HG03439 (cell line): ENCODE data around the gene TAB2.
"Not testable (repeated sequence)": the region's sequence is repeated elsewhere in the genome, so short reads cannot be mapped to it uniquely, and the experiment has no call there.

Experiments used
- ATAC-seq: cut with Tn5 transposase; IDR thresholded peaks from one replicate; pipeline ENCODE4 v1.9.1; 2021; ENCODE audit warnings: mild to moderate bottlenecking, moderate library complexity; ENCODE audit not compliant: unreplicated experiment

The TAB2 gene

DNA sequence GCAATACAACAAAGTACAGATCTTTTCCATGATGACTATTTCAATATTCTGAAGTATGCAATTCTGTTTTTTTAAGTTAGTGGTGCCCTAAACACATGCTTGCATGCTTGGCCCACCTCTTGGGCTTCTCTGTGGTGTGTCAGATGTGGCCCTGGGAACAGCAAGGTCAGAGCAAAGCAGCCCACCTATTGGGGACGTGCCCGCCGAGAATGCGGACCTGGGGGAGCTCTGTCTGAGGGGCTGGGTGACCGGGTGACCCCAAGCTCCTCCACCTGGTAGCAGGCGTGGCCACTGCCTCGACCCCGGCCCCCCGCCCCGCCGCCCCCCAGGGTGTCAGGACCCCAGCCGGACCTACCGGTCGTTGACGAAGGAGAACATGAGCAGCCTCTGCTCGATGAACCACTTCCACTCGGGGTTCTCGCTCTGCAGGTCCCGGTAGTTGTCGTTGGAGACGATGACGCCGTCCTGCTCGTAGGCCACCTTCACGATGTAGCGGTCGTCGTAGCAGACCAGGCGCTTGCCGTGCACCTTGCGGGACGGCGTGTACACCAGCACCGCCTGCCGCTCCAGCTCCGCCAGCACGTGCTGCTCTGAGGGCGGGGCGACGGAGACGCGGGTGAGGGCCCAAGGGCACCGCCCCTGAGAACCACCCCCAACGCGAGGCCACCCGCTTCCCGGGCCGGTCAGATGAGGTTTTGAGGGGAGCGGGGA lies 139.0 kb downstream of the TAB2 start:
- no peak for ATAC-seq

DNA sequence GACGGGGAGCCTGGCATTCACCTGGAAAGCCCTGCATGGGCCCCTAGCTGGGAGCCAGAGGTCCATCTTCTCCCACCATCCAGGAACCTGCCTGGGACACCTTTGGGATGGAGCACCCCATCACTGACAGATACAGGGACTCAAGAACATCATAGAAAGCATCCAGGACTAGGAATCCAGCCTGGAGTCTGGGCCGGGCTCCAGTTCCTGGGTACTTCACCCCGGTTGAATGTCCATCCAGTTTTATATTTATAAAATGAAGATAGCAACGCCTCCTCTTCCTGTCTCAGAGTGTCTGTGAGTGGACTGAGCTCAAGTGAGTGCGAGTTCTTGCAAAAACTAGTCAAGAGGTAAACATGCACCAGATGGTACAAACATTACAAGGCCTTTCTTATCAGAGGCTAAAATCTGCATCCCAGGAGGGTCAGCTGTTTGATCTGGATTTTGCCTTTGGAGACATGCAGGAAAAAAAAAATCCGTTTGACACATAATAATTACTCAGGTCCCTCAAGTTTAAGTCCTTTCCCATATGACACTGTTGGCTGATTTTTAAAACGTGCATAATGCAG lies 139.9 kb downstream of the TAB2 start:
- no peak for ATAC-seq

DNA sequence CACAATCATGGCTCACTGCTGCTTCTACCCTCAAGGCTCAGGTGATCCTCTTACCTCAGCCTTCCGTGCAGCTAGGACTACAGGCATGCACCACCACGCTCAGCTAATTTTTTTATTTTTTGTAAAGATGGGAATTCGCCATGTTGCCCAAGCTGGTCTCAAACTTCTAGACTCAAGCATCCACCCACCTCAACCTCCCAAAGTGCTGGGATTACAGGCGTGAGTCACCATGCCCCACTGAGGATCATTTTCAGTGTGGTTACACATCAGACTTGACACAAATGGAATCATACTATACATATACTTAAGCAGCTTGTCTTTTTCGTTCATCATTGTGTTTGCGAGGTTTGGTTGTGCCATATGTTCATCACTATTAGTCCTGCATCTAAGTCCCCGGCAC lies 140.7 kb downstream of the TAB2 start:
- ATAC-seq = no peak

DNA sequence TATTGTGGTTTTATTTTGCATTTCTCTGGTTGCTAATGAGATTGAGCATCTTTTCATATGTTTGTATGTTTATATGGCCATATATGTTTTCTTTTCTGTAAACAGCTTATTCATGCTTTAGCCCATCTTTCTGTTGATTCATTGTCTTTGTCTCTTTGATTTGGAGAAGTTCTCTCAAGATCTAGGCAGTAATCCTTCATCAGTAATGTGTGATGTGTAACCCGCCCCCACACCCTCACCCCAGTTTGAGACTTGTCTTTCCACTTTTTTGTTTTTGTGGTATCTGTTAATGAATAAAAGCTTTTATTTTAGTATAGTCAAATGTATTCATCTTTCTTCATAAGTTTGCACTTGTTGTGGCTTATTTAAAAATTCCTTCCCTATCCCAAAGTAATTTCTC lies 141.3 kb downstream of the TAB2 start:
- no peak for ATAC-seq

DNA sequence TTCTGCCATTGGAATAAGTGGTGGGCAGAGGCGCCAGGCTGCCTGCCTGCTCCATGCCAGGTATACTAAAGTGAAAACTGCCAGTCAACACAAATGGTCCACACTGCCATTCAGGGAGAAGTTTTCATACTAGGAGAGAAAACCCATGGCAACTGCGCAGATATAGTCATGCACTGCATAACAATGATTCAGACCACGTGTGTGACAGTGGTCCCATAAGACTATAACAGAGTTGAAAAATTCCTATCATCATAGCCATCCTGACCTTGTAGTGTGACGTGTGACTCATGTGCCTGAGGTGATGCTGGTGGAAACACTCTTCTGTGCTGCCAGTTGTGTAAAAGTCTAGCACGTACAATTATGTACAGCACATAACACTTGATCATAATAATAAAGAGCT lies 142.2 kb downstream of the TAB2 start:
- ATAC-seq = no peak

DNA sequence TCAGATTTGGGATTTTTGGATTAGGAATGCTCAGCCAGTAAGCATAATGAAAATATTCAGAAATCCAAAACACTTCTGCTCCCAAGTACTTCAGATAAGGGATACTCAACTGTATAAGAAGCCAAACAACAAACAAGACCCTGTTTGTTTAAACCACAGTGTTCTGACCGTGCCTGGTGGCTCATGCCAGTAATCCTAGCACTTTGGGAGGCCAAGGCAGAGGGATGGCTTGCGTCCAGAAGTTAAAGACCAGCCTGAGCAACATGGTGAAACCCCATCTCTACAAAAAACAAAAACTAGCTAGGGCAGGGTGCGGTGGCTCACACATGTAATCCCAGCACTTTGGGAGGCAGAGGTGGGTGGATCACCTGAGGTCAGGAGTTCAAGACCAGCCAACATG lies 142.7 kb downstream of the TAB2 start:
- not testable (repeated sequence) for ATAC-seq
